Naive B cell (primary cell): ENCODE data around the gene PTGDS. TPM values are rescaled to one million over a fixed set of nuclear protein-coding genes. Genes with fewer than 3 reads are reported as not detected.

Experiments used
- ATAC-seq, 2 donors: fragments of 150-1000 bp; cut with Tn5 transposase; 2 replicates each; pipeline ENCODE4 v1.10.0; 2021; ENCODE audit warnings: low read depth in 2 of 2, mild to moderate bottlenecking in 2 of 2, moderate library complexity in 2 of 2
- DNase-seq: peaks from one replicate; pipeline ENCODE4 v3.0.0; 2022
- H3K27ac Mint-ChIP-seq, 6 donors: one replicate each; pipeline ENCODE4 v1.8.0; 2020 to 2022; ENCODE audit warnings: mild to moderate bottlenecking in 6 of 6, mixed read lengths in 6 of 6, moderate library complexity in 5 of 6, inconsistent platforms in 2 of 6
- H3K27me3 Mint-ChIP-seq, 3 donors: one replicate each; pipeline ENCODE4 v1.8.0; 2021 to 2022; ENCODE audit warnings: mixed read lengths in 3 of 3, mild to moderate bottlenecking in 1 of 3
- H3K36me3 Mint-ChIP-seq, 2 donors: one replicate each; pipeline ENCODE4 v1.8.0; 2020 to 2022; ENCODE audit warnings: mixed read lengths in 2 of 2, inconsistent platforms in 1 of 2, mild to moderate bottlenecking in 1 of 2
- H3K4me1 Mint-ChIP-seq, 3 donors: one replicate each; pipeline ENCODE4 v1.8.0; 2020 to 2022; ENCODE audit warnings: mixed read lengths in 3 of 3, inconsistent platforms in 1 of 3, mild to moderate bottlenecking in 1 of 3, moderate library complexity in 1 of 3
- H3K4me3 Mint-ChIP-seq, 8 donors: one replicate each; pipeline ENCODE4 v1.8.0; 2020 to 2022; ENCODE audit warnings: mild to moderate bottlenecking in 8 of 8, mixed read lengths in 8 of 8, moderate library complexity in 8 of 8, inconsistent platforms in 2 of 8
- H3K9me3 Mint-ChIP-seq, 7 donors: one replicate each; pipeline ENCODE4 v1.8.0; 2020 to 2022; ENCODE audit warnings: mixed read lengths in 7 of 7, mild to moderate bottlenecking in 5 of 7, inconsistent platforms in 2 of 7, moderate library complexity in 1 of 7
- polyA plus RNA-seq, 6 donors: library from polyadenylated mRNA; unstranded; fragments of 300-500 nt; fragmentation: Illumina TruSeq; gene quantifications; one replicate each; pipeline ENCODE4 v1.2.3, GENCODE V29; 2021; ENCODE audit warnings: low read depth in 6 of 6

PTGDS gene
- polyA plus RNA-seq, 6 donors from 2014 or later: 0.41 to 1.4 TPM; not detected in 4

- no peaks in the 10 kb centered on the region for H3K27me3 Mint-ChIP-seq
Observed at GRCh38 chr9:137019891-137020683, 42.8 kb downstream of the PTGDS start.

GRCh38 chr9:137020771-137021567 is 43.7 kb downstream of the PTGDS start:
- no peaks in the 10 kb centered on the region for H3K36me3 Mint-ChIP-seq
- H3K4me1 Mint-ChIP-seq: peaks cover 0 to 7% (median 0%) of the 10 kb centered on the region in 3 donors
- DNase-seq (no peak), ATAC-seq (no peak)
- H3K27ac Mint-ChIP-seq: no peak overlapping the region
- H3K4me3 Mint-ChIP-seq: no peak overlapping the region
- H3K27me3 Mint-ChIP-seq: no peaks in the 10 kb centered on the region
- no peaks in the 10 kb centered on the region for H3K9me3 Mint-ChIP-seq

More at GRCh38 chr9:137019891-137020683, 42.8 kb downstream of the PTGDS start:
- Mint-ChIP-seq H3K4me1 (peaks cover 0 to 7% (median 0%) of the 10 kb centered on the region in 3 donors), H3K27ac (peak overlapping the region in 1 of 6 donors; percentile 70), H3K9me3 (no peaks in the 10 kb centered on the region), H3K4me3 (no peak overlapping the region), H3K36me3 (no peaks in the 10 kb centered on the region)
- no peak for DNase-seq
- ATAC-seq: no peak

DNA sequence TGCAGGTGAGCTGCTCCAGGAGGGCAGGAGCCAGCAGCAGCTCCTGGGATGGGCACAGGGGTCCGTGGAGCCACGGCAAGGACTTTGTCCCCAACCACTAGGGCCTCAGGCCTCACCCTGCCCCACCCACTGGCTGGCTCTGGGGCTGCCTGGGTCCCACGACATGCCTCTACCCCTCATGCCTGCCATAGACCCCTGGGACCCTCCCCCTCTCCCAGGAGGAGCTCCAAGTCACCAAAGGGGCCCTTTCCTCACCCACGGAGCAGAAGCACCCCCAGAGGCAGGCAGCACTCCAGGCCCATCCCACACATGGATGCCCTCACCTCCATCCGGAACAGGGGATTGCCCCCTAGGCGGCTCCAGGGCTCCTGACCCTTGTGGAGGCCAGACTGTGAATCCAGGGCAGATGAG is 44.3 kb downstream of the PTGDS start:
- H3K4me3 Mint-ChIP-seq: no peak overlapping the region
- no peak for ATAC-seq
- no peaks in the 10 kb centered on the region for H3K9me3 Mint-ChIP-seq
- no peaks in the 10 kb centered on the region for H3K27me3 Mint-ChIP-seq
- no peak overlapping the region for H3K27ac Mint-ChIP-seq
- no peak for DNase-seq
- H3K36me3 Mint-ChIP-seq: no peaks in the 10 kb centered on the region
- peaks cover under 1 to 7% (median 2%) of the 10 kb centered on the region in 3 donors for H3K4me1 Mint-ChIP-seq

DNA sequence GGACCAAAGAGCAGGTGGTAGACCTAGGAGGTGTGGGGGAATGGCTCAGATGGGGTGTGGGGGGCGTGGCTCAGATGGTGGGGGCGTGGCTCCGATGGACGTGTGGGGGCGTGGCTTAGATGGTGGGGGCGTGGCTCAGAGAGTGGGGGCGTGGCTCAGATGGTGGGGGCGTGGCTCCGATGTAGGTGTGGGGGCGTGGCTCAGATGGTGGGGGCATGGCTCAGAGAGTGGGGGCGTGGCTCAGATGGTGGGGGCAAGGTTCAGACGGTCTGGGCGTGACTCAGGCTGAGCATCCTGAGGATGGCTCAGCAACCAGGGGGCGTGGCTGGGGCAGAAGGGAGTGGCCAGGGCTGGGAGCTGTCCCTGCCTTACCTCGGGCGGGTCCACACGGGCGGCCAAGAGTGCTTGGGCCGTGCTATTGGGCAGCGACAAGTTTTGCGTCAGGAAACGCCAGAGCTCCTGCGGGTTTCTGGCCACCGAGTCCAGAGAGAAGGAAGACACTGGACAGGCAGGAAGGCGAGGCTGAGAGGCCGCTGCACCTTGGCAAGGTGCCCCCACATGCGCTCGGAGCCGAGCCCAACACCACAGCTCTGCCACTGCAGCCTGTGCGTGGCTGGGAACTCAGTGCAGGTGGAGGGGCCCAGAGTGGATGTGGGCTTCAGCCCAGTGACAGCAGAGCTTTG is 44.8 kb downstream of the PTGDS start:
- no peak overlapping the region for H3K27ac Mint-ChIP-seq
- H3K27me3 Mint-ChIP-seq: no peaks in the 10 kb centered on the region
- H3K9me3 Mint-ChIP-seq: no peaks in the 10 kb centered on the region
- H3K4me3 Mint-ChIP-seq: no peak overlapping the region
- no peak for DNase-seq
- H3K4me1 Mint-ChIP-seq: peaks cover 4 to 8% (median 7%) of the 10 kb centered on the region in 3 donors
- H3K36me3 Mint-ChIP-seq: no peaks in the 10 kb centered on the region
- ATAC-seq: peak; percentile 40 to 57

GRCh38 chr9:137022662-137023008 is 45.3 kb downstream of the PTGDS start:
- H3K27me3 Mint-ChIP-seq: no peaks in the 10 kb centered on the region
- H3K4me1 Mint-ChIP-seq: peaks cover 4 to 11% (median 10%) of the 10 kb centered on the region in 3 donors
- no peak overlapping the region for H3K27ac Mint-ChIP-seq
- no peaks in the 10 kb centered on the region for H3K9me3 Mint-ChIP-seq
- ATAC-seq: no peak
- no peaks in the 10 kb centered on the region for H3K36me3 Mint-ChIP-seq
- no peak for DNase-seq
- H3K4me3 Mint-ChIP-seq: no peak overlapping the region

- Mint-ChIP-seq H3K9me3 (no peaks in the 10 kb centered on the region), H3K27ac (peak overlapping the region in 1 of 6 donors; percentile 80), H3K27me3 (no peaks in the 10 kb centered on the region), H3K4me1 (peaks cover 4 to 11% (median 10%) of the 10 kb centered on the region in 3 donors), H3K36me3 (no peaks in the 10 kb centered on the region), H3K4me3 (no peak overlapping the region)
- no peak for ATAC-seq
- DNase-seq: no peak
Observed at GRCh38 chr9:137023157-137023556, 45.9 kb downstream of the PTGDS start.

DNA sequence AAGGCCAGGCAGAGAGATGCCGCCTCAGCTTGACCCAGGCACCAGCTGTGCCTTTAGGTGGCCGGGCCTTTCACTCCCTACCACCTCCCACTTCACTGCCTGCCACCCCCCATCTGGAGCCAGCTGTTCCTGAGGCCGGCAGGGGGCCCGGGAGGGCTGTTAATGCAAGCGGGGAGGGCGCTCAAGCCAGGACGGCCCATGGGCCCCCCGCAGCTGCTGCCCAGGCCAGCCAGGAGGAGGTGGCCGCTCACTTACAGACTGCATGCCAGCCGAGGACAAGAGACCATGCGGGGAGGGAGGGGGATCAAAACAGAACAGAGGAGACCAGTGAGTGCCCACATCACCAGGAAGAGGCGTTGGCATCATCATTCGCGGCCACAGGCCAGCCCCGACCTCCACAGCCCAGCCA is 46.3 kb downstream of the PTGDS start:
- Mint-ChIP-seq H3K4me1 (peaks cover 5 to 11% (median 10%) of the 10 kb centered on the region in 3 donors), H3K27ac (no peak overlapping the region), H3K4me3 (no peak overlapping the region), H3K9me3 (no peaks in the 10 kb centered on the region), H3K36me3 (no peaks in the 10 kb centered on the region), H3K27me3 (no peaks in the 10 kb centered on the region)
- ATAC-seq (no peak), DNase-seq (no peak)

- Mint-ChIP-seq H3K27ac (no peak overlapping the region), H3K36me3 (no peaks in the 10 kb centered on the region), H3K4me1 (peaks cover 21 to 28% (median 25%) of the 10 kb centered on the region in 3 donors), H3K4me3 (peak overlapping the region in 1 of 8 donors; percentile 9), H3K9me3 (no peaks in the 10 kb centered on the region), H3K27me3 (no peaks in the 10 kb centered on the region)
- ATAC-seq (peak in 1 of 2 donors; percentile 44), DNase-seq (no peak)
Observed at GRCh38 chr9:137025517-137025966, 48.2 kb downstream of the PTGDS start.

DNA sequence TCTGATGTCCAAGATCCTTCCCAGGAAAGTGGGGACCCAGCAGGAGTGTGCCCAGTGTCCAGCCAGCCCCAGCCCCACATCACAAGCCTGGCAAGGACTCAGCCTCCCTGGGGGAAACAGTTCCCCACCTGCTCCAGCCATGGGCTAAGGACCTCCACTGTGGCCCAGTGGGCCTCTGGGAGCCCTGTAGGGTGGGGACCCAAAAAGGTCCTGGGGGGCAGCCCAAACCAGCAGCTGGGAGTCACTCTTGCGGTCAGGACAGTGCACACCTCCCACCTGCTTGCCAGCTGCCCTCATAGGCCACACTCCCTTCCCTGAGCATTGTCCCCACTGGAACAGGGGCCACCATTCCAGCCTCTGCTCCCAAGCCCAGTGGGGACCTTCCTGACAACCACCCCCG is 49.1 kb downstream of the PTGDS start:
- no peak overlapping the region for H3K27ac Mint-ChIP-seq
- DNase-seq (no peak), ATAC-seq (no peak)
- no peaks in the 10 kb centered on the region for H3K36me3 Mint-ChIP-seq
- H3K4me3 Mint-ChIP-seq: peak overlapping the region in 3 of 8 donors; percentile 9 to 30 (median 29)
- H3K9me3 Mint-ChIP-seq: no peaks in the 10 kb centered on the region
- no peaks in the 10 kb centered on the region for H3K27me3 Mint-ChIP-seq
- peaks cover 24 to 32% (median 30%) of the 10 kb centered on the region in 3 donors for H3K4me1 Mint-ChIP-seq

DNA sequence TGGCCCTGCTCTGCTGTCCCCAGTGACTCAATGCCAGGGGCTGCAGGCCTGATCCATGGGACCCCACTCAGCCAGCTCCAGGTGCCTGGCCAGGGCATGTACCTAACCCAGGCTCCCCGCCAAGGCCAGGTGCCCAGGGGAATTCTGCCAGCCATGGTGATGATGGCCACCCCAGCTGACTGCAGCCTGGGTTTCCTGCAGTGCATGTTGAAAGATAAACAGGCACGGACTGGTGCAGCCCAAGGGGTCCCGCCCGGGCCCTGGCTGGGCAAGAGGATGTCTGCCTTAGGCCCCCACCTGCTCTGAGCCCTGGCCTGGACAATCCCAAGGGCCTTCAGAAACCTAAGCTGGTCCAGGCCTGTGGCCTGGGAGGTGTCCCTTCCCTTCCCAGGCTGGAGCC is 49.5 kb downstream of the PTGDS start:
- no peak for DNase-seq
- H3K27me3 Mint-ChIP-seq: no peaks in the 10 kb centered on the region
- H3K4me3 Mint-ChIP-seq: peak overlapping the region; percentile 25 to 91 (median 78)
- H3K27ac Mint-ChIP-seq: peak overlapping the region in 1 of 6 donors; percentile 76
- no peaks in the 10 kb centered on the region for H3K9me3 Mint-ChIP-seq
- ATAC-seq: no peak
- peaks cover 24 to 35% (median 32%) of the 10 kb centered on the region in 3 donors for H3K4me1 Mint-ChIP-seq
- no peaks in the 10 kb centered on the region for H3K36me3 Mint-ChIP-seq

- ATAC-seq (peak in 1 of 2 donors; percentile 24), DNase-seq (no peak)
- Mint-ChIP-seq H3K9me3 (no peaks in the 10 kb centered on the region), H3K27me3 (no peaks in the 10 kb centered on the region), H3K4me1 (peaks cover 27 to 41% (median 40%) of the 10 kb centered on the region in 3 donors), H3K4me3 (peak within 1 kb of the TSS; percentile 79 to 92 (median 84)), H3K36me3 (no peaks in the 10 kb centered on the region), H3K27ac (peak within 1 kb of the TSS in 2 of 6 donors; percentile 76 to 91)
Observed at GRCh38 chr9:137027369-137028262, 50.3 kb downstream of the PTGDS start, which contains the start of gene ABCA2. Gene ABCA2 (minus strand): TSS chr9:137028237. CDS start chr9:137028140, 97 bp downstream.

DNA sequence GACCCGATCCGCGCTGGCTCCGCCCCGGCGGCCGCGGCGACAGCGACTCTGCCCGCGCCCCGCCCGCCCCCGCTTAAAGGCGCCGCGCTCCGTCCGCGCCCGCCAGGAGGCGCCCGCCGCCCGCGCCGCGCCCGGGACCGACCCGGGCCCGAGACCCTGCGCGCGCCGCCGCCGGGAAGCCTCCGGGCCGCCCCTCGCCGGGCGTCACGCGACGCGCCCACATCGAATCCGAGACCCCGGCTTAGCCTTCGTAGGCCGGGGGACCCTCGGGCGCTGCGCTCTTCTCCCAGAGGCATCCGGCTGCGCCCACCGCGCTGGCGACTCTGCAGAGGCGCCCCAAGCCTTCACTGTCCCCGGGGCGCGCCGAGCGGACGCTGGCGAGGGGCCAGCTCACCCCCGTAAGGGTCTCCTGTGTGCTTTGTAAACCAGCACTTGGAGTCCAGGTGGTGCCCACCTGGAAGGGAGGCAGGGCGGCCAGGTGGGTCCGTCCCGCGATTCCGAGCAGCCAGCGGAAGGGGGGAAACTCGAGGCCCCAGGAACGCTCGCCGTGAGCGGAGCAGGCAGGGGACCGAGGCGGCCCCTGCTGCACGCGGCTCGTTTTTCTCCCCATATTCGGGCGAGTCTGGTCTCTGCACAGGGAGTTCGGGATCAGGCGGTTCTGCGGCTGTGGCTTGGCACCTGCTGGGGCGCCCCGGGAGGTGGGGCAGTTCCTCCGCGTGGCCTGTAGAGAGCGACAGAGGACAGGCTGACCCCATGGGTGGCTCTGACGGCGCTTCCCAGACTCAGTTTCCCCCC is 51.2 kb downstream of the PTGDS start:
- no peaks in the 10 kb centered on the region for H3K9me3 Mint-ChIP-seq
- ATAC-seq: peak; percentile 54 to 60
- H3K27ac Mint-ChIP-seq: peak overlapping the region in 1 of 6 donors; percentile 76
- H3K36me3 Mint-ChIP-seq: no peaks in the 10 kb centered on the region
- peak; percentile 68 for DNase-seq
- H3K27me3 Mint-ChIP-seq: no peaks in the 10 kb centered on the region
- H3K4me3 Mint-ChIP-seq: peak overlapping the region; percentile 79 to 92 (median 82)
- peaks cover 31 to 49% (median 47%) of the 10 kb centered on the region in 3 donors for H3K4me1 Mint-ChIP-seq
